ENCODE measurements around the gene TLCD1. TPM values are rescaled to one million over a fixed set of nuclear protein-coding genes. Genes with fewer than 3 reads are reported as not detected.
"Not testable (repeated sequence)": the region's sequence is repeated elsewhere in the genome, so short reads cannot be mapped to it uniquely, and the experiment has no call there.

TLCD1 gene
- total RNA-seq, 1 experiment from 2014 or later, result 19.4 TPM

- TF ChIP-seq CTCF (conservative IDR thresholded peaks at IDR 0.05) (no peak), EZH2 (IDR thresholded peaks at IDR 0.05; ENCODE audit: low read depth) (no peak)
- intact Hi-C loops (cut with micrococcal nuclease; ENCODE audit: unreplicated experiment), result no loop called here
- Histone ChIP-seq H3F3A (ENCODE audit: insufficient read depth, low read depth) (peaks cover 32% of the 10 kb centered on the region), H3K4me2 (peak overlapping the region; percentile 31; the same call in 1 of the 2 replicates), H3K9me2 (ENCODE audit: insufficient read depth) (no peaks in the 10 kb centered on the region), H3K36me3 (ENCODE audit: low read depth) (no peaks in the 10 kb centered on the region; the same call in 1 of the 2 replicates), H3K4me3 (no peak overlapping the region), H2AFZ (no peak overlapping the region), H3K4me1 (replicated peaks; ENCODE audit: insufficient read depth) (peaks cover 37% of the 10 kb centered on the region), H4K20me1 (ENCODE audit: insufficient read depth) (no peaks in the 10 kb centered on the region), H3K27ac (no peak overlapping the region), H3K79me2 (ENCODE audit: low read depth) (no peaks in the 10 kb centered on the region), H3K27me3 (ENCODE audit: insufficient read depth, low read depth) (no peaks in the 10 kb centered on the region), H3K9me3 (ENCODE audit: insufficient read depth, low read depth) (no peaks in the 10 kb centered on the region; the same call in 1 of the 2 replicates)
- BruUV-seq (replicated peaks), result no TSS peak
- ChIA-PET CTCF (no interaction called here), POLR2A (ENCODE audit: unreplicated experiment) (interaction anchor here (0.8 kb wide), 1 partner anchor 868 kb away, joined by 11 read pairs; no protein-coding TSS in a partner anchor)
- DNase-seq, result no peak
These were observed 12.8 kb upstream of the TLCD1 start for GRCh38 chr17:28738680-28739384.

- peak in 1 of 2 experiments; percentile 64 for DNase-seq
- no peak for TF ChIP-seq EZH2 (IDR thresholded peaks at IDR 0.05; ENCODE audit: low read depth)
- TF ChIP-seq CTCF (conservative IDR thresholded peaks at IDR 0.05), result no peak
- POLR2A ChIA-PET (ENCODE audit: unreplicated experiment), result no interaction called here
These were observed 12.0 kb upstream of the TLCD1 start for GRCh38 chr17:28737770-28738679.

GRCh38 chr17:28737316-28737715, 11.3 kb upstream of the TLCD1 start:
- H3K4me2 ChIP-seq, result no peak overlapping the region
- no peaks in the 10 kb centered on the region for H4K20me1 ChIP-seq (ENCODE audit: insufficient read depth)
- H3K27me3 ChIP-seq (ENCODE audit: insufficient read depth, low read depth), result no peaks in the 10 kb centered on the region
- no peak overlapping the region for H2AFZ ChIP-seq
- no peak overlapping the region for H3K4me3 ChIP-seq
- H3K27ac ChIP-seq, result no peak overlapping the region
- intact Hi-C loops (cut with micrococcal nuclease; ENCODE audit: unreplicated experiment), result no loop called here
- H3K9me3 ChIP-seq (ENCODE audit: insufficient read depth, low read depth), result no peaks in the 10 kb centered on the region; the same call in 1 of the 2 replicates
- CTCF ChIA-PET, result no interaction called here
- BruUV-seq (replicated peaks), result no TSS peak
- peaks cover 28% of the 10 kb centered on the region for H3F3A ChIP-seq (ENCODE audit: insufficient read depth, low read depth)
- H3K36me3 ChIP-seq (ENCODE audit: low read depth), result no peaks in the 10 kb centered on the region; the same call in 1 of the 2 replicates
- no peaks in the 10 kb centered on the region for H3K79me2 ChIP-seq (ENCODE audit: low read depth)
- DNase-seq, result no peak
- no peaks in the 10 kb centered on the region for H3K9me2 ChIP-seq (ENCODE audit: insufficient read depth)
- no peak for TF ChIP-seq CTCF (conservative IDR thresholded peaks at IDR 0.05)
- TF ChIP-seq EZH2 (IDR thresholded peaks at IDR 0.05; ENCODE audit: low read depth), result no peak
- peaks cover 31% of the 10 kb centered on the region for H3K4me1 ChIP-seq (replicated peaks; ENCODE audit: insufficient read depth)
- POLR2A ChIA-PET (ENCODE audit: unreplicated experiment), result no interaction called here

More at GRCh38 chr17:28737770-28738679, 12.0 kb upstream of the TLCD1 start:
- BruUV-seq (replicated peaks), result no TSS peak
- CTCF ChIA-PET, result no interaction called here
- Histone ChIP-seq H3K36me3 (ENCODE audit: low read depth) (no peaks in the 10 kb centered on the region; the same call in 1 of the 2 replicates), H3K27me3 (ENCODE audit: insufficient read depth, low read depth) (no peaks in the 10 kb centered on the region), H3F3A (ENCODE audit: insufficient read depth, low read depth) (peaks cover 31% of the 10 kb centered on the region), H2AFZ (no peak overlapping the region), H3K27ac (no peak overlapping the region), H3K9me2 (ENCODE audit: insufficient read depth) (no peaks in the 10 kb centered on the region), H3K4me3 (no peak overlapping the region), H3K79me2 (ENCODE audit: low read depth) (no peaks in the 10 kb centered on the region), H3K4me1 (replicated peaks; ENCODE audit: insufficient read depth) (peaks cover 37% of the 10 kb centered on the region), H3K4me2 (peak overlapping the region; percentile 31), H4K20me1 (ENCODE audit: insufficient read depth) (no peaks in the 10 kb centered on the region), H3K9me3 (ENCODE audit: insufficient read depth, low read depth) (no peaks in the 10 kb centered on the region; the same call in 1 of the 2 replicates)
- intact Hi-C loops (cut with micrococcal nuclease; ENCODE audit: unreplicated experiment), result no loop called here

GRCh38 chr17:28735913-28736769, 10.1 kb upstream of the TLCD1 start:
- H3K9me3 ChIP-seq (ENCODE audit: insufficient read depth, low read depth); H4K20me1 ChIP-seq (ENCODE audit: insufficient read depth); DNase-seq; BruUV-seq (replicated peaks); H3K27me3 ChIP-seq (ENCODE audit: insufficient read depth, low read depth); H3K9me2 ChIP-seq (ENCODE audit: insufficient read depth); H2AFZ ChIP-seq; H3K4me3 ChIP-seq; H3K27ac ChIP-seq; H3K4me2 ChIP-seq; H3K79me2 ChIP-seq (ENCODE audit: low read depth); H3K36me3 ChIP-seq (ENCODE audit: low read depth): not testable (repeated sequence)
- intact Hi-C loops (cut with micrococcal nuclease; ENCODE audit: unreplicated experiment), result loop anchor here (1.0 kb wide), 1 partner anchor 7 kb away; no protein-coding TSS in a partner anchor
- Histone ChIP-seq H3F3A (ENCODE audit: insufficient read depth, low read depth) (peaks cover 20% of the 10 kb centered on the region), H3K4me1 (replicated peaks; ENCODE audit: insufficient read depth) (peaks cover 21% of the 10 kb centered on the region)
- ChIA-PET POLR2A (ENCODE audit: unreplicated experiment) (interaction anchor here (1.1 kb wide), 1 partner anchor 215 kb away, joined by 4 read pairs; the partner anchor contains the start of gene PHF12), CTCF (interaction anchor here (0.6 to 0.9 kb wide), 4 partner anchors 7 to 1186 kb away, joined by 3 to 5 read pairs (median 4); partner anchors contain the start of gene TLCD1)

All from PC-9 (cell line).